GM19438 (cell line): Measurements from ENCODE around the gene RSU1.

Experiments
- ATAC-seq: cut with Tn5 transposase; IDR thresholded peaks from one replicate; pipeline ENCODE4 v1.9.1; 2021; ENCODE audit warnings: low read depth; ENCODE audit not compliant: unreplicated experiment

RSU1 gene

GRCh38 chr10:16544099-16544498, 273.1 kb downstream of the RSU1 start:
- no peak for ATAC-seq
